GM18951 (cell line): ENCODE data around the gene CBLB.

ENCODE experiments used
- POLR2A ChIP-seq: IDR thresholded peaks from 4 replicates; pipeline ENCODE4 v1.6.1; 2011; ENCODE audit warnings: mild to moderate bottlenecking; ENCODE audit not compliant: insufficient read length, insufficient read depth; ENCODE audit errors: extremely low read depth
- in situ Hi-C: fragments of 300-500 bp; cut with MboI; formaldehyde crosslinking; loops from one replicate; pipeline ENCODE4 v1.12.0; 2022; ENCODE audit warnings: low sequenced_read_pairs, mixed read lengths, inconsistent platforms; ENCODE audit not compliant: unreplicated experiment

The CBLB gene

DNA sequence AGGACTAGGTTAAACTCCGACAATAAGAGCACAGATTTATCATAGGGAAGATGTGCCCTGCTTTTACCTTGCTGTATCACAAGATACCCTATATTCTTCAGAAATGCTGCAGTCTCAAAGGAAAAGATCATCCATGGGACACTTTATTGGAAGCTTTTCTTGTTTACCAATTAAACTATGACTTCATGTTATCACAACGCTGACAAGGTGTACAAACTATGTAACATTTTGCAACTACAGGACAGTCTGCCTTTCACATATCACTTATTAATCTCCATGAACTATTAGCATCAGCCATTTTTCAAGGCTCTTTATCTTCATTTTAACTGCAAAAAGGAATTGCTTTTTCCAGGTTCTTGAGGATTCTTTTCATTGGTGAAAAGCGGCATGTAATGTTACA lies 34.0 kb downstream of the CBLB start:
- no peak for TF ChIP-seq POLR2A
- in situ Hi-C loops = no loop called here

DNA sequence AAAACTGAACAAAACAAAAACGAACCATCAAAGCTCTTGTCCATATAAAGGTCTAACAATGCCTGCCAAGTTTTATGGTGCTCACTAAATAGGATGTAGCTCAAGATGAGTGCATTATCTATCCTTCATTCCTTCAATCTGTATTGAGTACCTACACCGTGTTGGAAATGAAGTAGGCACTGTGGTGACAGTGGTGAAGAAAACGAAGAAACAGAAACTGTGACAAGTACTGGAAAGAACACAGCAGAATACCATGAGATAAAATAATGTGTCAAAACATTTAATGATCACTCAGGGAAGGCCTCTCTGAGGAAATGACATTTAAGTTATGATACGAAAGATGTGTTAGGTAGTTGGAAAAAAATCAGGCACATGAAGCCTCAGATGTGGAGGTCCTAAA lies 36.2 kb downstream of the CBLB start:
- no peak for TF ChIP-seq POLR2A
- in situ Hi-C loops = no loop called here

DNA sequence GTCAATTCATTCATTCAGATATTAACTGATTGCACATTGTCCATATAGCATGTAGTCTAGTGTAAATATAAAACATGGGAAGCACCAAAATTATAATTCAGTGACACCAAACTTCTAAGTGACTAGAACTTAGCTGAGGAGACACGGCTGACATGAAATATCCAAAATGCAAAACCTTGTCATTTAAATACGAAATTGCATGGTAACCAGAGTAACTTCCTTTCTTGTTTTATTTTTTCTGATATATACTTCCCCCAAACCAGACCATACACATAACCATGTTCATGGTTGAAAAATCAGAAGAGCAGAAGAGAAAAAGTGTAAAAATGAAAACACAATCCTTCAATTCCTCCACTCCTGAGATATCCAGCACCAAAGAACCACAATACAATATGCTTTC lies 38.0 kb downstream of the CBLB start:
- in situ Hi-C loops = no loop called here
- no peak for TF ChIP-seq POLR2A

DNA sequence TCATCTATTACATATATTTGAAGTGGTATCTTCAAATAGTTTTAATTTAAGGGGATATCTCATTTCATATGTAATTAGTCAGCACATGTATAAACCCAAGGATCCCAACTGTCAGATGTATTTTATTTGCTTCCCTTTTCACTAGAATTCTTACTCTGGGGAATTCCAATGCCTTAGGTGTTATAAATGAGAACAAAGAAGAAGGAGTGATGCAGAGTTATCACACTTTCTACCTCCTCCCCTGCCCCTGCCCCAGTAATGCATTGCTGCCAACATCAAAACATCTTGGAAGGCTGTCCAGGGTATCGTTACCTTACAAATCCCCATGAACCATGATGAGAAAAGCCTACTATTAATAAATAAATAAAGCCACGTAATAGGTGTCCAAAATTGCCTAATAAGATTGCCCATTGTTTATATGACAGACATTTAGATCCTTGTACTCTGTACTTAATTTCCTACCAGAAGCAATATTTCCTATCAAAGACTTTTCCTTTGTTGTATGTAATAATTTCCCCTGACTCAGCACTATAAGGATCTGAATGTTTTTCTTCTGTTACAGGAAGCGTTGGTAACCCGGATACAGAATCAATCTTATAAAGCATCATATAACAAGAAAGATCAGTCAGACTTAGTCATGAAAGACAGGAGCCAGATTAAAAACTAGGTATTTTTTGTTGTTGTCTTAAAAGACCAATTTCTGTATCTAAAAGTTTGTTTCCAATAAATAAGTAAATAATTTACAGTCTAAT lies 38.8 kb downstream of the CBLB start:
- in situ Hi-C loops = no loop called here
- TF ChIP-seq POLR2A = no peak

DNA sequence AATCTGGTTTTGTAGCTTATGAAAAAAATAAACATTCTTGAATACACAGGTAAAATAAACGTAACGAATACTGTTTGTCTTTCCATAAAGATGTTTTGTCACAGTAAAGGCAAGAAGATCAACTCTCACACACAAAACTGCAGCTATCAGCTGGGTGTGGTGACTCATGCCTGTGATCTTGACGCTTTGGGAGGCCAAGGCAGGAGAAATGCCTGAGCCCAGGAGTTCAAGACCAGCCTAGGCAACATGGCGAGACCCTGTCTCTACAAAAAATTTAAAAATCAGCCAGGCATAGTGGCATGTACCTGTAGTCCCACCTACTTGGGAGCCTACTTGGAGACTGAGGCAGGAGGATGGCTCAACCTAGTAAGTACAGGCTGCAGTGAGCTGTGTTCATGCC lies 39.6 kb downstream of the CBLB start:
- in situ Hi-C loops = no loop called here

DNA sequence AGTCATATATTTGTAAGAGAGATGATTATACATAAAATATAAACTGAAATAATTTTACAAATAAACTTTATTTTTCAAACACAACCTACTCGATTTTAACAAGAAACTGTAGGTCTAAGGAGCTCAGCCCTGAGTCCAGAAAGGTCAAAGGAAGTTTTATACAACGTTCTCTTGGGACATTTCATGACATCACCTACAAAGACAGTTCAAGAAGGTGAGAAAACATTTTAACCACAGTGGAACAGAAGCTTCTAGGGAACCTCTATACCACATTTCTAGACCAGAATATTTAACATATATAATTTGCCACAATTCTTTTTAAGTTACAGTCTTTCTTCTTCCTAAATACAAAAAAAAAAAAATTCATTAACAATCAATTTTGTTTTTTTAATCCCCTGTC lies 40.1 kb downstream of the CBLB start:
- in situ Hi-C loops = no loop called here
- TF ChIP-seq POLR2A = no peak

More for the DNA sequence above, 39.6 kb downstream of the CBLB start:
- TF ChIP-seq POLR2A = no peak

DNA sequence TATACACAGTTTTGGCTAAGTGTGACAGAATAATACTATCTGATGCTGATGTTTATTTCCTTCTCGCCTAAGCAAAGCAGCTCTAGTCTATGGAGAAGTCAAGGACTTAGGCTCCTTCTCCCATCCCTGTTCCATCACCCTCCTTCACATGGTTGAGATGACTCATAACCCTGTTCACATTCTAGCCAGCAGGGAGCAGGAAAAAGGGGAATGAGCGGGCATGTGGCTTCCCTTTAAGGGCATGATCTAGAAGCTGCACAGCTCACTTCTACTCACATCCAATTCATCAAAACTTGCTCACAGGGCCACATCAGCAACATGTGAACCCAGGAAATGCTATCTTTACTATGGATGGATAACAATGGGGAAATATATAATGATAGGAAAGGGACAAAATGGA lies 40.9 kb downstream of the CBLB start:
- in situ Hi-C loops = no loop called here
- no peak for TF ChIP-seq POLR2A

DNA sequence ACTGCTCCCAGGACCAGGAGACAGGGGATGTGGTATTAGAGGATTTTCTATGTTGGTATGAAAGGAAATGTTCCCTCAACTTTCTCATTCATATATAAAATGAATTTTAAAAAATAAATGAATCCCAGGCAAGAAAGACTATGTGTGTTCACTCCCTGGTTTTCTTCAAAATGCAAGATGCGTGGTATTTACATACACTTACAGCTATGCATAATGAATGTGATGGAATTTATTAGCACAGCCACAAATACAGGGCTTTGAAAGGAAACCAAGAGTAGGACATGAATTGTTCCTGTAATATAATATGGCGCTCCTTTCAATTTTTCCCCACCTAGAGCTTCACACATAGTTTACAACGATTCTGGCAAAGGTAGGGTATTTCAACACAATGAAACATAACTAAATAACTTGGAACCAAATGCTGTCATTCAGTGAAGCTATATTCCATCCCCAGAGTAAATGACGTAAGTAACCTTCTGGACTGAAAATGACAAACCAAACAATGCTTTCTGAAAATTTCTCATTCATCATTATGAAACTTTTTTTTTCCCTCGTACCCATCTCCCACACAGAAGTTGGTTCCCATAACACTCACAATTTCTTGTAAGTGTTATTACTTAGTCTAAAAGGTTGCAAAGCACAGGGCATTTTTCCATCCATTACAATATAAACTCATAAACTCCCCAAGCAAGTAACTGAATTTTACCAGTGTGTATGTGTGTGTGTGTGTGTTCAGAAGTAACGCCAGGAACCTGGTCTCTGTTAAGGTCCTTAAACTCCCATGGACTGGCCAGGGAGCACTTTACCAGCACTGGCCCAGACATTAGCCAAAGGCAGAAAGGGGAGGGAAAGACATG lies 41.8 kb downstream of the CBLB start:
- in situ Hi-C loops = no loop called here

DNA sequence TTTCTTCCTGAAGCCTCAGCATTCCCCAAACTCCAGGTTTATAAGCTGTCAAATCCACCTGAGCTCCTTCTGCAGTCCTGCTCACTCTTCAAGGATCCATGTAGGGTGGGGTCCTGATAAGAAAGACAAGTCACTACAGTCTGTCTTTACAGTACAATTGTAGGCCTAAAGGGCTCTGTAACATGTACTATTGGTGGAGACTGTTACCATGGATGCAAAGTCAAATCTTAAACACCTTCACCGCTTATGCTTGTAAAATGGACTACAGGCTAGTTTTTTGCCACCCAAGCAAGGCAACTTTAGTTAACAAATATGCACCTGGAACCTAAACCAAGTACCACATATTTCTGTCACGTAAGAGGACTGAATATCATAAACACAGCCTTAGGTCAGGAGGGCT lies 44.7 kb downstream of the CBLB start:
- in situ Hi-C loops = no loop called here
- TF ChIP-seq POLR2A = no peak

More for the DNA sequence above, 41.8 kb downstream of the CBLB start:
- TF ChIP-seq POLR2A = no peak

DNA sequence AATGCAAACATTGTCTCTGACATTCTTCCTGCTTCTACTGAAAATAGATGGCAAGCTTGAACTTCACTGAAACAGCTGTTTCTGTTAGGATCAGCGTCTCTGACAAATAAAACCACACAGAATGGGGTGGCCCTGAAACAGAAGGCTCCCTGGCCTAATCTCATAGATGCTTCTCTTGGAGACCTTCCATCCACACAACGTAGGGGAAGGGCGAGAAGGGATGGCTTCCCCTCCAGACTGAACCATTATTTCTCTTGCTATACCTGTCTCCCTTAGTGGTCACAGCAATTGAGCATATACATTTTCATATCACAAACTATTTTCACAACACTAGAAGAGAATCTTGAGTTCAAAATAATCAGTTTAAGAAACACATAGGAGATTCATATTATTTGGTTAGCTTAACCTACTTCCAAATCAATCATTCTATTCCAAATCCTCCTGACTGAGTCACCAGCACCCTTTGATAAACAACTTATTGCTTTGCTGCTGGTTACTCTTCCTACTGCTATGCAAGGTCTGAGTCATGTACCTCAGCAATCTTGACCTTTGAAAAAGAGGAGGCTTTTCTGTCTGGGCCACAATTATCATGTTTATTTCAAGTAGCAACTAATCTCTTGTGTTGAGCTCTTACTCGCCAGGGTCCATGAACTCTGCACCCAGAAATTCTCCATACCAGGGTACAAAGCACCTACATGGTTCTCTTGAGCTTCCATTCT lies 45.5 kb downstream of the CBLB start:
- in situ Hi-C loops = no loop called here
- no peak for TF ChIP-seq POLR2A

DNA sequence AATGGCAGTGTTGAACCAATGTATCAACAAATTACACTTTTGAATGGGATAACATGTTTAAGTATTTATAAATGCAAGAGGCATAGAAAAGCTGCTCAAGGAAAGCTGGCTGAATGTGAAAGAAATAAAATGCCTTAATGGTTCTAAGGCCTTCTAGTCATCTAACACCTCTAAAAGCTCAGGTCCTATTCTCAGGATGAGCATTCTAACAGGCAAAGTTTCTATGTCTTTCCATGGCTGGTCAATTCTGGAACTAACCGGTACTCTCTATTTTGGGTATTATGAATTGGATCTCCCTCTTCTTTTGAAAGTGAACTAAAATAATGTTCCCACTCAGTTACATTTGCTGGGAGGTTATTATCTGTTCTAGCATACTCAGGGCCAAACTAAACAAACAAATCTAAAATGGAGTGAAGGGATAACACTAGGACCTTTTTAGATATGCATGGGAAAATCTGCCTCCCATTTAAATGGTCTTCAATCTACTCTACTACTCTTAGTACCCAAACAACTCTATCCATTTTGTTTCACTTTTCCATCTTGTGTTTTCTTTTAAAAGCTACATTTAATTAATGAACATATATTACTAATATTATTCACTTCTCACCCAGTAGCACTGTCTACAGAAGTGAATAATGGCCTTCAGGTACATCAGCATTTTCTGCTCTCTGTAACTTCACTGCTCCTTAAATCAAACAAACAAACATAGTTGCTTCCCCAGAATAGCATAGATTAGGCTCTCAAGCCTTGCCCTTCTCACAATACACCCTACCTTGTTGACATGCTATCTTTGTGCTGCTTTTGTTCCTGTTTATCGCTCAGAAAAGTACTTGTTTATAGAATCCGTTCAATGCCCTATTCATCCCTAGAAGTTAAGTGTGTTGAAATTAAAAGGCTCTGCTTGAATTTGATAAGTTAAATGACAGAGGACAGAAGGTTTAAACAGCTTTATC lies 46.4 kb downstream of the CBLB start:
- in situ Hi-C loops = no loop called here

DNA sequence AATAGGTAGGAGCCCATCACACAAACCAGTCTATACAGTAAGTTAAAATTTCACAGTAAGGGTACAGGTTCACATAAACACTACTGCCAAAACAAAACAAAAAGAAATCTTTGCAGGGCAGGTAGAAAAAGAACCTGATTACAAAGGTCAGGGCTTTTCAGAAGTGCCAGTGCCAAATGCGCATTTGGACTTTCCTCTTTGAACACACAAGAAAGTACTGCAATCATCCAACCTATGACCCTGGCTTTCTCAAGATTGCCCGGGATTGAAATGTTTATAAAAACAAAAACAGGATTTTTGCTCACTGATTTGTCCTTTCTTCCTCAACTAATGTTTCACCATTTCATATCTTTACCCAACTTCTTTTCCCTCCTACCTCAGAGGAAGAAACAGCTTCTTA lies 47.4 kb downstream of the CBLB start:
- no peak for TF ChIP-seq POLR2A
- in situ Hi-C loops = no loop called here

More for the DNA sequence above, 46.4 kb downstream of the CBLB start:
- no peak for TF ChIP-seq POLR2A
